ENCODE results near the gene TLE3. TPM values are rescaled to one million over a fixed set of nuclear protein-coding genes. Genes with fewer than 3 reads are reported as not detected.

Gene TLE3
- total RNA-seq, 1 donor from 2014 or later, result 28.8 TPM

DNA sequence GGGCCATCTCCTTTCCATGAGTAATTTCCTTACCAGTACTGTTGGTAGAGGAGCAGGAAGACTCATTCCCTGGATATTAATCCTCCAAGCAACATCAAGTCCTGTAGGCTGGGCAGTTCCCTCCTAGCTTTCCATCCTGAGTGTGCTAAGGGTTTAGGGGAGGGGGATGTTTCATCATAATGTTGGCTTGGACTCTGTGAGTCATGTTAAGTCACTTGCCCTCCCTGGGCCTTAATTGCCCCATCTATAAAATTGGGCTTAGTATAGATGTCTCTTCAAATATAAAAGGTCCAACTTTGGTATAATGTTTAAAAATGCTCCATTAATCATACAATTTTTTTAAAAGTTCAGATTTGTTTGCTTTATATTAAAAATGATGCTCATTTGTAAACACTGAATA, 52.7 kb downstream of the TLE3 start:
- H3K4me1 Mint-ChIP-seq (ENCODE audit: unreplicated experiment), result no peaks in the 10 kb centered on the region
- DNase-seq (ENCODE audit: extremely low spot score, unreplicated experiment), result no peak
- peaks cover 21% of the 10 kb centered on the region for H3K36me3 Mint-ChIP-seq (ENCODE audit: unreplicated experiment)
- no peak overlapping the region for H3K27ac Mint-ChIP-seq (ENCODE audit: unreplicated experiment)
- H3K27me3 Mint-ChIP-seq (ENCODE audit: unreplicated experiment), result peaks cover 13% of the 10 kb centered on the region
- no peaks in the 10 kb centered on the region for H3K9me3 Mint-ChIP-seq (ENCODE audit: unreplicated experiment)
- TF ChIP-seq, protein P1, sequence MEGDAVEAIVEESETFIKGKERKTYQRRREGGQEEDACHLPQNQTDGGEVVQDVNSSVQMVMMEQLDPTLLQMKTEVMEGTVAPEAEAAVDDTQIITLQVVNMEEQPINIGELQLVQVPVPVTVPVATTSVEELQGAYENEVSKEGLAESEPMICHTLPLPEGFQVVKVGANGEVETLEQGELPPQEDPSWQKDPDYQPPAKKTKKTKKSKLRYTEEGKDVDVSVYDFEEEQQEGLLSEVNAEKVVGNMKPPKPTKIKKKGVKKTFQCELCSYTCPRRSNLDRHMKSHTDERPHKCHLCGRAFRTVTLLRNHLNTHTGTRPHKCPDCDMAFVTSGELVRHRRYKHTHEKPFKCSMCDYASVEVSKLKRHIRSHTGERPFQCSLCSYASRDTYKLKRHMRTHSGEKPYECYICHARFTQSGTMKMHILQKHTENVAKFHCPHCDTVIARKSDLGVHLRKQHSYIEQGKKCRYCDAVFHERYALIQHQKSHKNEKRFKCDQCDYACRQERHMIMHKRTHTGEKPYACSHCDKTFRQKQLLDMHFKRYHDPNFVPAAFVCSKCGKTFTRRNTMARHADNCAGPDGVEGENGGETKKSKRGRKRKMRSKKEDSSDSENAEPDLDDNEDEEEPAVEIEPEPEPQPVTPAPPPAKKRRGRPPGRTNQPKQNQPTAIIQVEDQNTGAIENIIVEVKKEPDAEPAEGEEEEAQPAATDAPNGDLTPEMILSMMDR (IDR thresholded peaks at IDR 0.05), result no peak
- H3K4me3 Mint-ChIP-seq (ENCODE audit: unreplicated experiment), result no peak overlapping the region

DNA sequence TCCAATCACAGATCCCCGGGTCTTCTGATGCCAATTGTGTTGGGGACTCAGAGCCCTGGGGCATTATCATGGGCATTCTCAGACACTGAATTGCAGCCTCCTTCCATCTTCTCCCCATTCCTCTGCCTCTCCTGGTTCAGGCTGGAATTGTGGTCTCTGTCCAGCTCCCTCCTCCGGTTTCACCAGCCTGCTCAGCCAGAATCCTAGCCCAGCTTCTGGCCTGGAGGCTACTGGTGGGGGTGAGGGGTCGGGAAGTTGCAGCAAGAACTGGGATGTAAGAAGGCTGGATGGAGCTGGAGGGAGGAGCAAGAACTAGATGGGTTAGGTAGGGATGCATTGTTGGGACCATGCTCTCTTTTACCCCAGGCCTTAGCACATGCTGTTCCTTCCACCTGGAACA, 53.5 kb downstream of the TLE3 start:
- DNase-seq (ENCODE audit: extremely low spot score, unreplicated experiment), result no peak
- Mint-ChIP-seq H3K4me1 (ENCODE audit: unreplicated experiment) (no peaks in the 10 kb centered on the region), H3K36me3 (ENCODE audit: unreplicated experiment) (peaks cover 15% of the 10 kb centered on the region), H3K4me3 (ENCODE audit: unreplicated experiment) (no peak overlapping the region), H3K27ac (ENCODE audit: unreplicated experiment) (no peak overlapping the region), H3K9me3 (ENCODE audit: unreplicated experiment) (no peaks in the 10 kb centered on the region), H3K27me3 (ENCODE audit: unreplicated experiment) (peaks cover 15% of the 10 kb centered on the region)
- TF ChIP-seq, protein P1 (IDR thresholded peaks at IDR 0.05), result no peak

DNA sequence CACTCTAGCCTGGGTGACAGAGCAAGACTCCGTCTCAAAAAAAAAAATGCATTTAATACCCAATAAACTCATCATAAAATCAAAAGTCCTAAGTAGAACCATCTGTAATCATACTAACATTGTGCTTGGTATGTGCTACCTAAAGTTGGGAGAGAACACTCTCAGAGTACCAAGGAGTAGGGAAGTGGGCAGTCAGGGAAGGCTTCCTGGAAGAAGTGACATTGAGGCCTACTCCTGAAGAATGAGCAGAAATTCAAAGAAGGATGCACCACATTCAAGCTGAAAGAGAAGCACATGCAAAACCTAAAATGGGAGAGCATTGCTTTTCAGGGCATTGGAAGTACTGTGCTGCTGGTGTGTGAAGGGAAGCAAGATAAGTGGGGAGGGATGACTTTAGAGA, 54.1 kb downstream of the TLE3 start:
- Mint-ChIP-seq H3K27me3 (ENCODE audit: unreplicated experiment) (peaks cover 21% of the 10 kb centered on the region), H3K9me3 (ENCODE audit: unreplicated experiment) (no peaks in the 10 kb centered on the region), H3K4me1 (ENCODE audit: unreplicated experiment) (no peaks in the 10 kb centered on the region), H3K27ac (ENCODE audit: unreplicated experiment) (no peak overlapping the region), H3K36me3 (ENCODE audit: unreplicated experiment) (peaks cover 12% of the 10 kb centered on the region), H3K4me3 (ENCODE audit: unreplicated experiment) (no peak overlapping the region)
- TF ChIP-seq, protein P1 (IDR thresholded peaks at IDR 0.05), result no peak
- no peak for DNase-seq (ENCODE audit: extremely low spot score, unreplicated experiment)

DNA sequence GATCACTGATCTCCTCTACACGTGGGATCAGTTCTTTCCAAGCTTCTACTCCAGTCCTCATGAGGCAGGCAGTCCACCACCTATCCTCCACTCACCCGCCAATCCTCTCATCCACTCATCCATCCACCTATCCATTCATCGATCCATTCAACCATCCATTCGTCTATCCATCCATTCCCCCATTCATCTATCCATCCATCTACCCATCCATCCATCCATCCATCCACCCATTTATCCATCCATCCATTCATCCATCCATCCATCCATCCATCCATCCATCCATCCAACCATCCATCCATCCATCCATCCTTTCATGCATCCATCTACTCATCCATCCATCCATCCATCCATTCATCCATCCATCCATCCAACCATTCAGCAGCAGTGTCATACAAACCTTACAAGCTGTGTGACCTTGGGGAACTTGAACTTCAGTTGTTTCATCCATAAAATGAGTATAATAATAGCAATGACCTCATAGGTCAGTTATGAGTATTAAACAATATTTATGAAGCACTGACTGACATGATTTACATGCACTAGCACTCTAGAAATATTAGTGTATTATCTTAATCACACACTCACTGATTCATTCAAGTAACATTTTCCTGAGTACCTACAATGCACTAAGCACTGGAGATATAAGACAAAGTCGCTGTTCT, 55.0 kb downstream of the TLE3 start:
- TF ChIP-seq, protein P1 (IDR thresholded peaks at IDR 0.05), result no peak
- H3K27me3 Mint-ChIP-seq (ENCODE audit: unreplicated experiment), result peaks cover 30% of the 10 kb centered on the region

DNA sequence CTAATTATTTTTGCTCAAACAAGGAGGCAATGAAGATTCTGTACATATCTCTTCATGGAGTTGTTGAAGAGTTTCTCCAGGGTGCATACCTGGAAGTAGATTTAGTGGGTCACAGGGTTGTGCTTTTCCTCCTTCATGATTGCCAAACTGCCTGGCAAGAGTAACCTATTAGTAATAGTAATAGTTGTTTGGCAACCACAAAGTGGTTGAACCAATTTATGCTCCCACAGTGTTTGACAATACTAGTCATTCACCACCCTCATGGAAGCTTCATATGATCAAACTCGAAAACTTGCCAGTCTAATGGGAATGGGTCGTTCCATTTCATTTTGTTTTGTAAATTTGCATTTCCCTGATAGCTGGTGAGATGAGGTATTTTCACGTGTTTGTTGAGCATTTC, 57.8 kb downstream of the TLE3 start:
- no peaks in the 10 kb centered on the region for H3K4me1 Mint-ChIP-seq (ENCODE audit: unreplicated experiment)
- peaks cover 42% of the 10 kb centered on the region for H3K27me3 Mint-ChIP-seq (ENCODE audit: unreplicated experiment)
- H3K36me3 Mint-ChIP-seq (ENCODE audit: unreplicated experiment), result no peaks in the 10 kb centered on the region
- no peaks in the 10 kb centered on the region for H3K9me3 Mint-ChIP-seq (ENCODE audit: unreplicated experiment)
- no peak overlapping the region for H3K4me3 Mint-ChIP-seq (ENCODE audit: unreplicated experiment)
- no peak overlapping the region for H3K27ac Mint-ChIP-seq (ENCODE audit: unreplicated experiment)
- DNase-seq (ENCODE audit: extremely low spot score, unreplicated experiment), result no peak
- TF ChIP-seq, protein P1 (IDR thresholded peaks at IDR 0.05), result no peak

More for the DNA sequence above, 55.0 kb downstream of the TLE3 start:
- H3K9me3 Mint-ChIP-seq (ENCODE audit: unreplicated experiment), result no peaks in the 10 kb centered on the region
- DNase-seq (ENCODE audit: extremely low spot score, unreplicated experiment), result no peak
- H3K27ac Mint-ChIP-seq (ENCODE audit: unreplicated experiment), result no peak overlapping the region
- peaks cover 8% of the 10 kb centered on the region for H3K36me3 Mint-ChIP-seq (ENCODE audit: unreplicated experiment)
- no peaks in the 10 kb centered on the region for H3K4me1 Mint-ChIP-seq (ENCODE audit: unreplicated experiment)
- no peak overlapping the region for H3K4me3 Mint-ChIP-seq (ENCODE audit: unreplicated experiment)

Data from osteocyte (in vitro differentiated cells).